ENCODE measurements around the gene GALNT2. TPM values are rescaled to one million over a fixed set of nuclear protein-coding genes. Genes with fewer than 3 reads are reported as not detected.

The GALNT2 gene
- total RNA-seq, 1 experiment from 2014 or later, result 152 TPM

DNA sequence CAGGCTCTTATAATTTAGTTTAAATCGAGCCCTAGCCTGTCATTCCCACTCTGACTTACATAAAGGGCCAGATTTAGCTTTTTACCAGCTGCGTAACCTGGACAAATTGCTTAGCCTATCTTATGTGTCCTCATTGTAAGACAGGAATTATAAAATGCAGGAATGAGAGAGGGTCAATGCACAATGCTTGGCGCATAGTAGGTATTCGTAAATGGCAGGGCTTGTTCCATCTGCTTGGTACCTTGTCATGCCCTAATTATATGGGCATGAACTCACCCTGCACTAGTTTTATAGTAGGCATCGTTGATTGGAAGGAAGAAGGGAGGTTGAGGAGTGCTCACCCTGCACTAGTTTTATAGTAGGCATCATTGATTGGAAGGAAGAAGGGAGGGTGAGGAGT lies 108.8 kb downstream of the GALNT2 start:
- Histone ChIP-seq H3K9me3 (ENCODE audit: control insufficient read depth, insufficient read depth, low read depth, low read length) (no peaks in the 10 kb centered on the region), H3K27me3 (ENCODE audit: control insufficient read depth, insufficient read depth, low read length) (no peaks in the 10 kb centered on the region), H3K4me3 (ENCODE audit: low read depth in 2 of 2, low read length in 2 of 2) (no peak overlapping the region), H3K4me1 (ENCODE audit: control insufficient read depth, insufficient read depth, low read length) (no peaks in the 10 kb centered on the region), H3K36me3 (ENCODE audit: control insufficient read depth, insufficient read depth, low read length) (no peaks in the 10 kb centered on the region), H3K27ac (ENCODE audit: low read length) (no peak overlapping the region)
- ChIA-PET POLR2A (no interaction called here), CTCF (no interaction called here)
- TF ChIP-seq CTCF (IDR thresholded peaks at IDR 0.05) (no peak), POLR2AphosphoS5 (IDR thresholded peaks at IDR 0.05; ENCODE audit: low read depth, low read length) (no peak), TCF7L2 (IDR thresholded peaks at IDR 0.05; ENCODE audit: low read depth, low read length) (no peak), SIN3A (IDR thresholded peaks at IDR 0.05; ENCODE audit: borderline replicate concordance, insufficient read depth, low read depth, low read length) (no peak)
- TF ChIP-seq, protein P1, sequence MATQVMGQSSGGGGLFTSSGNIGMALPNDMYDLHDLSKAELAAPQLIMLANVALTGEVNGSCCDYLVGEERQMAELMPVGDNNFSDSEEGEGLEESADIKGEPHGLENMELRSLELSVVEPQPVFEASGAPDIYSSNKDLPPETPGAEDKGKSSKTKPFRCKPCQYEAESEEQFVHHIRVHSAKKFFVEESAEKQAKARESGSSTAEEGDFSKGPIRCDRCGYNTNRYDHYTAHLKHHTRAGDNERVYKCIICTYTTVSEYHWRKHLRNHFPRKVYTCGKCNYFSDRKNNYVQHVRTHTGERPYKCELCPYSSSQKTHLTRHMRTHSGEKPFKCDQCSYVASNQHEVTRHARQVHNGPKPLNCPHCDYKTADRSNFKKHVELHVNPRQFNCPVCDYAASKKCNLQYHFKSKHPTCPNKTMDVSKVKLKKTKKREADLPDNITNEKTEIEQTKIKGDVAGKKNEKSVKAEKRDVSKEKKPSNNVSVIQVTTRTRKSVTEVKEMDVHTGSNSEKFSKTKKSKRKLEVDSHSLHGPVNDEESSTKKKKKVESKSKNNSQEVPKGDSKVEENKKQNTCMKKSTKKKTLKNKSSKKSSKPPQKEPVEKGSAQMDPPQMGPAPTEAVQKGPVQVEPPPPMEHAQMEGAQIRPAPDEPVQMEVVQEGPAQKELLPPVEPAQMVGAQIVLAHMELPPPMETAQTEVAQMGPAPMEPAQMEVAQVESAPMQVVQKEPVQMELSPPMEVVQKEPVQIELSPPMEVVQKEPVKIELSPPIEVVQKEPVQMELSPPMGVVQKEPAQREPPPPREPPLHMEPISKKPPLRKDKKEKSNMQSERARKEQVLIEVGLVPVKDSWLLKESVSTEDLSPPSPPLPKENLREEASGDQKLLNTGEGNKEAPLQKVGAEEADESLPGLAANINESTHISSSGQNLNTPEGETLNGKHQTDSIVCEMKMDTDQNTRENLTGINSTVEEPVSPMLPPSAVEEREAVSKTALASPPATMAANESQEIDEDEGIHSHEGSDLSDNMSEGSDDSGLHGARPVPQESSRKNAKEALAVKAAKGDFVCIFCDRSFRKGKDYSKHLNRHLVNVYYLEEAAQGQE (IDR thresholded peaks at IDR 0.05; ENCODE audit: insufficient read depth in 1 of 2, low read depth in 2 of 2, low read length in 1 of 2), result no peak
- DNase-seq (ENCODE audit: low read depth, low spot score), result no peak
- intact Hi-C loops (cut with micrococcal nuclease; ENCODE audit: unreplicated experiment), result no loop called here
- in situ Hi-C loops (cut with HindIII; ENCODE audit: low pct_unique_long_range_greater_than_20kb, low sequenced_read_pairs), result no loop called here
- no TSS peak for BruUV-seq (replicated peaks)
- ATAC-seq, result no peak

DNA sequence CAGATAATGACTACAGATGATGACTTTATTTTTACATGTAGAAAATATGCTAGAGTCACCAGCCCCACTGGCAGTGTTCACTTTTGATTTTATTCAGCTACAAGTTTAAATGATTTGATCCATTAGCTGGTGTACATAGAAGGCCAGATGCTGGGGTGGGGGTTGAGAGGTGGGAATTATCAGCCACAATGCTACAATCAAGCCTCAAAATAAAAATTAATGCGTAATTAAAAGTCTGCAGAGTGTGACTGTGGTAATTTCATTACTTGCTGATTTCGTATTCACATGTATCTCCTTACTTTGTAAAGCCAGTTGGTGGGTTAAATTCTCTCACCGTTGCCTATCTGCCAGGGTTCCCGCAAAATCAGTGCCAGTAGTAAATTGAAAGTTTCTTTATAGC lies 109.3 kb downstream of the GALNT2 start:
- ChIA-PET POLR2A (no interaction called here), CTCF (no interaction called here)
- H3K9me3 ChIP-seq (ENCODE audit: control insufficient read depth, insufficient read depth, low read depth, low read length), result no peaks in the 10 kb centered on the region
- H3K27ac ChIP-seq (ENCODE audit: low read length), result no peak overlapping the region
- no peak for ATAC-seq
- TF ChIP-seq, protein P1 (IDR thresholded peaks at IDR 0.05; ENCODE audit: insufficient read depth in 1 of 2, low read depth in 2 of 2, low read length in 1 of 2), result no peak
- TF ChIP-seq SIN3A (IDR thresholded peaks at IDR 0.05; ENCODE audit: borderline replicate concordance, insufficient read depth, low read depth, low read length), result no peak
- TF ChIP-seq CTCF (IDR thresholded peaks at IDR 0.05), result no peak
- no peak for TF ChIP-seq TCF7L2 (IDR thresholded peaks at IDR 0.05; ENCODE audit: low read depth, low read length)
- TF ChIP-seq POLR2AphosphoS5 (IDR thresholded peaks at IDR 0.05; ENCODE audit: low read depth, low read length), result no peak
- intact Hi-C loops (cut with micrococcal nuclease; ENCODE audit: unreplicated experiment) (no loop called here), in situ Hi-C loops (cut with HindIII; ENCODE audit: low pct_unique_long_range_greater_than_20kb, low sequenced_read_pairs) (no loop called here)
- no peaks in the 10 kb centered on the region for H3K36me3 ChIP-seq (ENCODE audit: control insufficient read depth, insufficient read depth, low read length)
- no peaks in the 10 kb centered on the region for H3K4me1 ChIP-seq (ENCODE audit: control insufficient read depth, insufficient read depth, low read length)
- no peak overlapping the region for H3K4me3 ChIP-seq (ENCODE audit: low read depth in 2 of 2, low read length in 2 of 2)
- no peaks in the 10 kb centered on the region for H3K27me3 ChIP-seq (ENCODE audit: control insufficient read depth, insufficient read depth, low read length)
- no peak for DNase-seq (ENCODE audit: low read depth, low spot score)
- BruUV-seq (replicated peaks), result no TSS peak
